GOT3 (cell line): ENCODE measurements around the gene CSF3.
"Not testable (repeated sequence)": the region's sequence is repeated elsewhere in the genome, so short reads cannot be mapped to it uniquely, and the experiment has no call there.

Experiments used
- DNase-seq: peaks from one replicate; lab custom pipeline; 2025; ENCODE audit warnings: mixed read lengths; lab: John Stamatoyannopoulos, UW

Gene CSF3

DNA sequence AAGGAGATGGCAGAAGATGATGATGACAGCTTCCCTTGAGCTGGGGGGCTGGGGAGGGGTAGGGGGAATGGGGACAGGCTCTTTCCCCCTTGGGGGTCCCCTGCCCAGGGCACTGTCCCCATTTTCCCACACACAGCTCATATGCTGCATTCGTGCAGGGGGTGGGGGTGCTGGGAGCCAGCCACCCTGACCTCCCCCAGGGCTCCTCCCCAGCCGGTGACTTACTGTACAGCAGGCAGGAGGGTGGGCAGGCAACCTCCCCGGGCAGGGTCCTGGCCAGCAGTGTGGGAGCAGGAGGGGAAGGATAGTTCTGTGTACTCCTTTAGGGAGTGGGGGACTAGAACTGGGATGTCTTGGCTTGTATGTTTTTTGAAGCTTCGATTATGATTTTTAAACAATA, 17.7 kb upstream of the CSF3 start:
- no peak for DNase-seq

GRCh38 chr17:39999067-39999466, 16.2 kb upstream of the CSF3 start:
- no peak for DNase-seq

DNA sequence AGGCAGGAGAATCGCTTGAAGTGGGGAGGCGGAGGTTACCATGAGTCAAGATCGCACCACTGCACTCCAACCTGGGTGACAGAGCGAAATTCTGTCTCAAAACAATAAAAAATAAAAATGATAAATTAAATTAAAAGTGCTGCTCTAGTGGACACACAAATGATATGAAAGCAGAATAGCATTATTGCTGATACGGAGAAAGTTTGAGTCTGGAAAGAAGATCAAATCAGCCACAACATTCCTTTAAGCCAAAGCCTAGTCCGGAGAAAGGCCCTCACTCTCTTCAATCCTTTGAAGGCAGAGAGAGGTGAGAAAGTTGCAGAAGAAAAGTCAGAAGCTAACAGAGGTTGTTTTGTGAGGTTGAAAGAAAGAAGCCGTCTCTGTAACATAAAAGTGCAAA, 15.1 kb upstream of the CSF3 start:
- no peak for DNase-seq

DNA sequence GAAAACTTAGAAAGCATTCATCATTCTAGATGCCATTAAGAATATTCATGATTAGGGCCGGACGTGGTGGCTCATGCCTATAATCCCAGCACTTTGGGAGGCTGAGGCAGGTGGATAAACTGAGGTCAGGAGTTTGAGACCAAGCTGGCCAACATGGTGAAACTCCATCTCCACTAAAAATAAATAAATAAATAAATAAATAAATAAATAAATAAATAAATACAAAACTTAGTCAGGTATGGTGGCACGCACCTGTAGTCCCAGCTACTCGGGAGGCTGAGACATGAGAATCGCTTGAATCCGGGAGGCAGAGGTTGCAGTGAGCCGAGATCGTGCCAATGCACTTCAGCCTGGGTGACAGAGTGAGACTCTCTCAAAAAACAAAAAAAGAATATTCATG, 13.9 kb upstream of the CSF3 start:
- DNase-seq = not testable (repeated sequence)

DNA sequence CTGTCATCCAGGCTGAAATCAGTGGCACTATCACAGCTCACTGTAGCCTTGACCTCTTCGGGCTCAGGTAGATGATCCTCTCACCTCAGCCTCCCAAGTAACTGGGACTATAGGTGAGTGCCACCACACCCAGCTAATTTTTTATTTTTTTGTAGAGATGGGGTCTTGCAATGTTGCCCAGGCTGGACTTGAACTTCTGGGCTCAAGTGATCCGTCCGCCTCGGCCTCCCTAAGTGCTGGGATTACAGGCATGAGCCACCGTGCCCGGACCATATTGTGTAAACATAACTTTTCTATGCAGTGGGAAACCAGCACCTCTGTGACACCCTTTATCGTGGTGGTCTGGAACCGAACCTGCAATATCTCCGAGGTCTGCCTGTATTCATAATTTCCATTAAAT, 11.2 kb upstream of the CSF3 start:
- DNase-seq = no peak

- no peak for DNase-seq
These were observed 10.5 kb upstream of the CSF3 start for GRCh38 chr17:40004712-40005111.

DNA sequence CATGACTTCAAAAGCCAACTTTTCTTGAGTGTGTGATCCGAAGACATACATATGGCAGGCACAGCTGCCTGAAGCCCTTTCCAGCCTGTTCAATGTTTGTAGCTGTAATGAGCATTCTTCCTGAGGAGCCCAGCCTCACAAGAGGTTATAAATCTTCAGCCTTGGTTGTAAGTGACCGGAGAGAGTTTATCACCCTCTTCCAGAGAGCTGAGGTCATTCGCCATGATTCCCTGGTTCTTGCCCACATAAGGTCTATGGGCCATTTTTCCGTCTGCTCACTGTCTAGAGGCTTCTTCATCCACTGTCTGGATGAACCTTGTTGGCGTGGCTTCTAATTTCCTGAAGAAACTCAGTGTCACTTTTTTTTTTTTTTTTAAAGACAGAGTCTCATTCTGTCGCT, 9.7 kb upstream of the CSF3 start:
- no peak for DNase-seq

GRCh38 chr17:40010946-40011500, 4.2 kb upstream of the CSF3 start:
- DNase-seq = not testable (repeated sequence)

GRCh38 chr17:40012017-40012647, 3.1 kb upstream of the CSF3 start:
- not testable (repeated sequence) for DNase-seq

- DNase-seq = no peak
These were observed 762 bp upstream of the CSF3 start for GRCh38 chr17:40014375-40014980.

- DNase-seq = no peak
These were observed 1.1 kb downstream of the CSF3 start for GRCh38 chr17:40015998-40016985.

DNA sequence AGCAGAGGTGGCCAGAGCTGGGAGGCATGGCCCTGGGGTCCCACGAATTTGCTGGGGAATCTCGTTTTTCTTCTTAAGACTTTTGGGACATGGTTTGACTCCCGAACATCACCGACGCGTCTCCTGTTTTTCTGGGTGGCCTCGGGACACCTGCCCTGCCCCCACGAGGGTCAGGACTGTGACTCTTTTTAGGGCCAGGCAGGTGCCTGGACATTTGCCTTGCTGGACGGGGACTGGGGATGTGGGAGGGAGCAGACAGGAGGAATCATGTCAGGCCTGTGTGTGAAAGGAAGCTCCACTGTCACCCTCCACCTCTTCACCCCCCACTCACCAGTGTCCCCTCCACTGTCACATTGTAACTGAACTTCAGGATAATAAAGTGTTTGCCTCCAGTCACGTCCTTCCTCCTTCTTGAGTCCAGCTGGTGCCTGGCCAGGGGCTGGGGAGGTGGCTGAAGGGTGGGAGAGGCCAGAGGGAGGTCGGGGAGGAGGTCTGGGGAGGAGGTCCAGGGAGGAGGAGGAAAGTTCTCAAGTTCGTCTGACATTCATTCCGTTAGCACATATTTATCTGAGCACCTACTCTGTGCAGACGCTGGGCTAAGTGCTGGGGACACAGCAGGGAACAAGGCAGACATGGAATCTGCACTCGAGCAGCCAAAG, 2.3 kb downstream of the CSF3 start:
- no peak for DNase-seq

DNA sequence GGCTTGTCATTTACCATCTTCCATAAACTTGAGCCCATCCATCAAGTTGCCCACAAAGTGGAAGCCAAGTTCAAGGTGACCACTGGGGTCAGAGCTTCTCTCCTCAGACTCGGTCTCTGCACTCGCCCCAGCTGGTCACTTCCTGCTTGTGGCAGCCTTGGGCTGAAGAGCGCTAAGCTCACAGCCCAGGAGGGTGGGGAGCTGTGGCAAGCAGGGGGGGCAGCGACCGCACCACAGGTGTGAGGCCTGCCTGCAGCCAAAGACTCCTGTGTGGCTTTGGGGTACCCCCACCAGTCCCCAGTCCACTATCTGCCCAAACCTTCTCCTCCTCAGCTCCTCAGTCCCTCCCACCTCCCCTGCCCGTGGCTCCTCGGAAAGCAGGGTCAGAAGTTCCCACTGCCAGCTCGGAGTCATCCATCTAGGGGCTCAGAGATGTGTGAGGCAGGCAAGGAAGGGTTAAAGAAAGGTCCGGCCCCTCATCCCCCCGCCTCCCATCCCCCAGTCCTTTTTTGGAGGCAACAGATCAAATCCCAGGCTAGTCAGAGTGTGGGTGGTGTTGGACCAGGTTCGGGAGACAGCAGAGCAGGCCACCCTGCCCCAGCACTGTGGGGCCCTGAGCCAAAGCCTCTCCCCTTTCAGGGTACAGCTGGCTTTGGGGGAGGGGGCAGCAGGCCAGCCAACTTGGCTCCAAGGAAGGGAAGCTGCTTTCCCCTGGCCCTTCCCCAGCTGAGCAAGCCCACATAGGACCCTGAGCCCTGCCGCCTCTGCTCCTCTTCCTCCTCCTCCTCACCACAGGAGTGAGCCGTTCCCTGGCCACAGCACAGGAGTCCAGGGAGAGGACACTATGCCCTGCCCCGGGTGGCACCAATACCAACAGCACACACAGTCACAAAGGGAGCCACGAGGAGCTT, 3.2 kb downstream of the CSF3 start:
- no peak for DNase-seq

GRCh38 chr17:40019140-40019991, 4.1 kb downstream of the CSF3 start:
- DNase-seq = no peak

- DNase-seq = no peak
These were observed 4.9 kb downstream of the CSF3 start for GRCh38 chr17:40020146-40020545.

DNA sequence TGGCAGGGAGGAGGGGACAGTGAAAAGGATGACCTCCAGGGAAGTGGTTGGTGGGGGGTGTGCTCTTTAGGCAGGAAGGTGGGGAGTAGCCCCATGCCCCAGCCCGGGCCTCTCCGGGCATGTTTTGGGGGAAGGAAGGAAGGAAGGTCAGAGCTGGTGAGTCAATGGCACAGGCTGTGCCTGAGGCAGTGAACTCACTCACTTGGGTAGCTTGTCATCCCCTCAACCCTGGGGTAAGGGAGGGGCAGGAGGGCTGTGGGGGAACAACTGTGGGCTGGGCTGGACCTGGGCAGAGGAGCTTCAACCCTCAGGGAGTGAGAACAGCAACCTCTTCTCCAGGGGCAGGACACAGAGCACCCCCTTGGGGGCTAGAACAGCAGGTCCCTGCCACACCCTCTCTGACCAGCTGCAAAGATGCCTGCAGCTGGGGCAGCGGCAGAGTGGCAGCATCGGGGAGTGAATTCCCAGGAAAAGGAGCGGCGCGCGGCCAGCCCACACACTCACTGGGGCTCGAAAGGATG, 6.3 kb downstream of the CSF3 start:
- no peak for DNase-seq

- no peak for DNase-seq
These were observed 7.3 kb downstream of the CSF3 start for GRCh38 chr17:40022497-40022896.

DNA sequence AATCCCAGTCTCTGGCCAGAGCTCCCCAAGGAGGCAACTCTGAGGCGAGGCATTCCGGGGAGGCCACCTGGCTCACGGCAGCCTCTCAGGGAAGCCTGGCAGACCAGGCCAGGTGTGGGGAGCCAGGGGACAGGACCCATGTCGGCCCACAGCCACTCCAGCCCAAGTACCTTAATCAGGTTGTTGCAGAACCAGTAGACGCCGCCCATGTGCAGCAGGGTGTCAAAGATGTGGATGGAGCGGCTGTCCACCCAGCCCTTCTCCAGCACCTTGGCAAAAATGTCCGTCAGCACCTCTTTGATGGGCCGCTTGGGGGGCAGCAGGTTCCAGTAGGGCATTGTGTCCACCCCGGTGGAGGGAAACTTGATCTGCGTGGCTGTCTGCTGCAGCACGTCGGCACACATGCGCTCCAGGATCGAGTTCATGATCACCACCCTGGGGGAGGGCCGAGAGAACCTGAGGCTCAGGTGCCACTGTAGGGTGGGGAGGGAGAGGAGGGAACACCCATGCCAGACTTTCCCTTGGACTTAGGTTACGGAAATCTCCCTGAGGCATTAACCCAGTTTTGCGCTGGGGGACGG, 7.8 kb downstream of the CSF3 start:
- DNase-seq = no peak

GRCh38 chr17:40023590-40024292, 8.5 kb downstream of the CSF3 start:
- DNase-seq = no peak
